GM19240 (cell line): ENCODE results near the gene RBBP8.

ENCODE experiments used
- DNase-seq: peaks from one replicate; pipeline ENCODE4 v3.0.0; 2011; ENCODE audit warnings: low spot score; ENCODE audit not compliant: insufficient read length

Gene RBBP8

DNA sequence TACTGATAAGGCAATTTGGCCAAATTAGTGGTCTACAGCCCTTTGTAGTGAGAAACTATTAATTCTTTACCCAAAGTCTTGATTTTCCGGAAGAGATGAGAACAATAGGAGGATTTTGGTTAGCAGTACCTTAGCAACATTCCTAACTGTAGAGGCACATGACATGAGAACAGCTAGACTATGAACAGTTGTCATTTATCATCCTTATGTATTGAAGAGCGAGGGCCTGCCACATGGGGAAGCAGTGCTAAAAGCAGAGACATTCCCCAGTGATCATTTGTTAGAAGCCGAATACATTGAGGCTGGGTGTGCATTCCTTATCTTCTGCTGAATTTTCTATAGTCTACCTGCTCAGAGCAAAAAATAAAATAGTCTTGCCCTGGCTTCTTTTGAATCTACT is 65.2 kb downstream of the RBBP8 start:
- DNase-seq: no peak

DNA sequence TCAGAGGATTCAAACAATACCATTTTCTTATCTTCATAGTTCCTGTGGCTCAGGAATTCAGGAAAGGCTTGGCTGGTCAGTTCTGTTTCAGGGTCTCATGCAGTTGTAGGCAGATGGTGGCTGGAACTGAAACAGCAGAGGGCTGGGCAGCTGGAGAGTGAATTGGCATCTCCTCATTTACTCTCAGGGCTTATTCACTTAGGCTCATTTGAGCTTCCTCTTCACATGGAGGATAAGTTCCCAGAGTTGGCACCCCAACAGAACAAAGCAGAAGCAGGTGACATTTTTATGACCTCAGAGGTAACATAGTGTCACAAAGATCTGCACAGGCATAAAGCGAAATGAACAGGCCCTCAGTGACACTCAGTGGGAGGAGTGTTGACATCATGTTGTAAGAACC is 66.1 kb downstream of the RBBP8 start:
- DNase-seq: no peak

DNA sequence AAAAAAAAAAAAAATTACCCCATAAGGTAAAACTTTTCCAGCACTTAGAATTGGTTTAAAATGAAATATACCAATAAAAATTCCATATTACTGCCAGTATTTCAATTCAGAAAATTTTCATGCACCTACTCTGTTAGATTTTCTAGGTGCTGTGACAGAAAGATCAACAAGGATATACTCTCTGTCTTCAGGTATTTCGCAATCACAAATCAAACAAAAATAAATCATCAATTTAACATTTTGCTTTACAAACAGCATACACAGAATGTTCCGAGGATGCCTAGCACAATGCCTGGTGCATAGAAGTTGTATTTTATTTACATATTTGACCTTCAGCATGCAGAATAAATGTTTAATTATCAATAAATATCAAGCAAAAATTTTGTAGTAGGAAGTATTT is 66.5 kb downstream of the RBBP8 start:
- no peak for DNase-seq

DNA sequence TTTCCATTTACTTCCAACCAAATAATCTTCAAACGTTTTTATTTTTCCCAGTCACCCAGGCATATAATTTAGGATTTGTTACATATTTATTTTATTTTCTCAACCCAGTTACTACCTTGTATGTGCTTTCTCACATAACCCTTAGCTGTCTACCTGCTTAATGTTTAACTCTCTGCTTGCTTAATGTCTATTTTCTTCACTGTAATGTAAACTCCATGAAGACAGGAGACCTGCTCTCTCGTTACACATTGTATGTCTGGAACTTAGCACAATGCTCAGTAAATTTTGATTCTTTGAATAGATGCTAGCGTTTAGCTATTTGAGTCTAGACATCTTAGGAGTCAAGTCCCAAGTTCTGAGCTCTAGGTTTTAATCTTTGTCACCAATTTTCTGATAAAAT is 70.2 kb downstream of the RBBP8 start:
- DNase-seq: no peak

DNA sequence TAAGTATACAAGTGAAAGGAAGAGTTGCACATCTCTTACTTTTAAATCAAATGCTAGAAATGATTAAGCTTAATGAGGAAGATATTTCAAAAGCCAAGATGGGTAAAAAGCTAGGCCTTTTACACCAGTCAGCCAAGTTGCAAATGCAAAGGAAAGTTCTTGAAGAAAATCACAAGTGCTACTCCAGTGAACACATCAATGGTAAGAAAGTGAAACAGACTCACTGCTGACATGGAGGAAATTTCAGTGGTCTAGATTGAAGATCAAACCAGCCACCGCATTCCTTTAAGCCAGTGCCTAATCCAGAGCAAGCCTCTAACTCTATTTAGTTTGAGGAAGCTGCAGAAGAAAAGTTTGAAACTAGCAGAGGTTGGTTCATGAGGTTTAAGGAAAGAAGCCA is 79.1 kb downstream of the RBBP8 start:
- DNase-seq: no peak

DNA sequence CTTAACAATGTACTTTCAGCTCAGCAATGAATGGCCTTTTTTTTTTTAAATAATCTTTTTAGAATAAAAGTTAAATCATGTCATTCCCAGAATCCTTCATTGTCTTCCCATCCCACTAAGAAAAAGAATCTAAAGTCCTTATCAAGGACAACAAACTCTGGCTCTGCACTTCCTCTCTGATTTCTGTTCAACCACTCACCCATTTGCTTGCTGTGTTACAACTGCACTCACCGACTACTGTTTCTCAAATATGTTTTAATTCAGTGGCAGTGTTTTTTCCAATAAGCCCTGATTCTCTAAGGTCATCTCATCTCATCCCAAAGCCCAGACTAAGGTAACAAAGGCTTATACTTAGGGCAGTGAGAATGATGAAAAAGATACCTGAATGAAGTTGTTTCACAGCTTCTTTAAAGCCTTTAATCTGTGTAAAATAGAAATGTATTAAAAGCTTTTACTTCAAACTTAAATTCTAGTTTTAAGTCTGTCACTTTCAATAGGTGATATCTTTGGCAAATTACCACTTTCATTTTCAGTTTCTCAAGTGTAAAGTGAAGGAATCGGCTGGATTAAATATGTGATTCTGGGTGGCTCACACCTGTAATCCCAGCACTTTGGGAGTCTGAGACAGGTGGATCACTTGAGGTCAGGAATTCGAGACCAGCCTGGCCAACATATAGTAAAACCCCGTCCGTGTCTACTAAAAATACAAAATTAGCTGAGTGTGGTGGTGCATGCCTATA is 87.6 kb downstream of the RBBP8 start:
- no peak for DNase-seq

DNA sequence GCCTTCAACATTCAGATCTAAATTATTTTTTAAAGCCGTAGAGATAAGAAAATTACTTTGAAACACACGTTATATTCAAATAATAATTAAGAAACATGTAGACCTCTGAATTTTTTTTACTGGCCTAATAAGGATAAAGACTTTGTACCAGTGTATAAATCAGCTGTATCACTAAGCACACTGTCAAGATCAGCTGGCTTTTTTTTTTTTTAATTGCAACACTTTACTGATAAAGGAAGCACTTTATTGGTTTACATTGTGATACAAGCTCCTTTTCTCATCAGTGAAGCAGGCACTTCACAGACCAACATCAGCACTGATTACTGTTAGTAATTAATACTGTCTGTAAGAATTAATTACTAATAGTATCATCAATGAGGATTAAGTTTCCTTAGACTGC is 88.5 kb downstream of the RBBP8 start:
- no peak for DNase-seq

DNA sequence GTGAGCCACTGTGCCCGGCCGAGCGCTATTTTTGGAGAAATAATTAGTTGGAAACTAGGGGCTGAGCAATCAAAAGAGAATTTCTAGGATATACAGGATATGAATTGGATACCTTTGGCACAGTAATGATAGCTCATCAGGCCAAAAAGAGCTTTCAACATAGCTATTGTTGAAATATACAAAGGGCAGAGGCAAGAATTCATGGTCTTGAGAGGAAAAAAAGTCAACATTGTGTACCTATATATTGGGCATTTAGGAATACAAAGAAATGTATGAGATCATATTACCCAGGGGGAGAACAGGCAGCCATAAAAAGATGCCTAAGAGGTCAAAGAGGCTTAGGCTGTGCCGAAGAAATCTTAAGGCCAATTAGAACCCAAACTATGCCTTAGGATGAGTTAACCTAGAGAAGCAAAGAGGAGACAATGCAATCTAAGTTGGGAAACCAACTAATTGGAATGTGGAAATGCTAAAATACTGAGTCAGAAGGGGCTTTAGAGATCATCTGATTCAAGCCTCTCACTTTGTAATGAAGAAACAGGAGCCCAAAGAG is 99.0 kb downstream of the RBBP8 start:
- DNase-seq: no peak

DNA sequence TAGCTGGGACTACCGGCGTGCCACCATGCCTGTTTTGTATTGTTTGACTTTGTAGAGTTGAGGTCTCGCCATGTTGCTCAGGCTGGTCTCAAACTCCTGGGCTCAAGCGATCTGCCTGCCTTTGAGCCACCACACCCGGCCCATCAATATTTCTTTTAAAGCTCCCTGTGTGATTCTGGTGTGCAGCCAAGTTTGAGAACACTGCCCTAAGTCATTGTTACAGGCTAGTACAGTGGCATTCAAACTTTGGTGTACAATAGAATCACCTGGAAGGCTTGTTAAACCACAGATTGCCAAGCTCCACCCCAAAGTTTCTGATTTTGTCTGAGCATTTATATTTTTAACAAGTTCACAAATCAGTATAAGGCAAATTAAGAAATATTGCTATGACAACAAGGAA is 99.9 kb downstream of the RBBP8 start:
- no peak for DNase-seq

DNA sequence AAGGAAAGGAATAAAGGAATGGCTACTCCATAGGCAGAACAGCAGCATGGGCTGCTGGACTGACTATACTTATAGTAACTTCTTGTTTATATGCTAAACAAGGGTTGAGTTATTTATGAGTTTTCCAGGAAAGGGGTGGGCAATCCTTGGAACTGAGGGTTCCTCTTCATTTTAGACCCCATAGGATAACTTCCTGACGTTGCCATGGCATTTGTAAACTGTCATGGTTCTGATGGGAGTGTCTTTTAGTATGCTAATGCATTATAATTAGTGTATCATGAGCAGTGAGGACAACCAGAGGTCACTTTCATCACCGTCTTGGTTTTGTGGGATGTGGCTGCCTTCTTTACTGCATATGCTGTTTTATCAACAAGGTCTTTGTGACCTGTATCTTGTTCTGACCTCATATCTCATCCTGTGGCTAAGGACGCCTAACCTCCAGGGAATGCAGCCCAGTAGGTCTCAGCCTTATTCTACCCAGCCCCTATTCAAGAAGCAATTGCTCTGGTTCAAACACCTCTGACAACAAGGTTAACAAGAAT is 103.6 kb downstream of the RBBP8 start:
- no peak for DNase-seq

DNA sequence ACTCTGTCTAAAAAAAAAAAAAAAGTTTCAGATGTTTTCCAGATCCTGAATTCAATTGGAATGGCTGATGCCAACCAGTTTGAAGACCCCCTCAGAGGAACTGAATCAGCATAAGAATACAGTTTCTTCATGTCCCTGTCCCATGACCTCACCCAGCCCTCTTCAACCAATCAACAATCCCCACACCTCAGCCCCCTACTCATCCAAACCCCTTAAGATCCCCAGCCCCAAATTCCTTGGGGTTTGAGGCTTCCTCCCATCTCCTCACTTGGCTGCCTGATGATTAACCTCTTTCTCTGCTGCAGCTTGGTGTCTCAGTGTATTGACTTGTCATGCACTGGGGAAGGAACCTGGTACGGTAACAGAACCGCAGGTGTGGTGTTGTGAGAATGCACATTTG is 104.5 kb downstream of the RBBP8 start:
- no peak for DNase-seq

DNA sequence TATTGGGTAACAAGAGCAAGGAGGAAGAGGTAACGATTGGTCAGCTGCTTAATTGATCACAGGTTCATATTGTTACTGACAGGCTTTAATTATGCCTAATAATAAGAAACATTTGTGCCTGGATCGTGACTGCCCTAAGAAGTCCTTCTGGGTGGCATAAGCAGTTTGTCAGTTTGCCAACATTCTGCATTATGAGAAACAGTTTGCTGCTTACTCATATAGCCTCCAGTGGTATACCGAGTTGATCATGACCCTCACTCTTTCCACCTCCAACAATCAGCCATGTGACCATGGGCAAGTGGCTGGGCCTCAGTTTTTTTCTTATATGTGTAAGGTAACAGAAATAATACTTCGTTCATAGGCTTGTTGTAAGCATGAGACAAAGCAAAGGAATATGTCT is 105.6 kb downstream of the RBBP8 start:
- no peak for DNase-seq

DNA sequence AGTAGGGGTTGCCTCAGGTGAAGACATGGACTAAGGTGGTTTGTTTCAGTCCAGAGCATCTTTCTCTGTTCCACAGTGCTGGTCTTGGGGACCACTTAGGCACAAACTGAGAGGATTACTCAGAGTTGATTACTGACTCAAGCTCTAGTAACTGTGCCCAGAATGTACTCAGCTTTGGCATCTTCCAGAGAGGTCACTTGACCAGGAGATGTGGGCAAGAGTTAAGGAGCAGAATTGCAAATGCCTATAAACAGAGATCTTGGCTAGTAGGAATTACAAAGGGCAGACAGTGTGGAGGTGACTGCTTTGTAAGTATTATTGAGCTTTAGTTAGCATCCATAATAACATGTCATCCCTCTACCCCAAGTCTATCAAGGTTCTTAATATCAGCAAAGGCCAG is 109.0 kb downstream of the RBBP8 start:
- DNase-seq: no peak

DNA sequence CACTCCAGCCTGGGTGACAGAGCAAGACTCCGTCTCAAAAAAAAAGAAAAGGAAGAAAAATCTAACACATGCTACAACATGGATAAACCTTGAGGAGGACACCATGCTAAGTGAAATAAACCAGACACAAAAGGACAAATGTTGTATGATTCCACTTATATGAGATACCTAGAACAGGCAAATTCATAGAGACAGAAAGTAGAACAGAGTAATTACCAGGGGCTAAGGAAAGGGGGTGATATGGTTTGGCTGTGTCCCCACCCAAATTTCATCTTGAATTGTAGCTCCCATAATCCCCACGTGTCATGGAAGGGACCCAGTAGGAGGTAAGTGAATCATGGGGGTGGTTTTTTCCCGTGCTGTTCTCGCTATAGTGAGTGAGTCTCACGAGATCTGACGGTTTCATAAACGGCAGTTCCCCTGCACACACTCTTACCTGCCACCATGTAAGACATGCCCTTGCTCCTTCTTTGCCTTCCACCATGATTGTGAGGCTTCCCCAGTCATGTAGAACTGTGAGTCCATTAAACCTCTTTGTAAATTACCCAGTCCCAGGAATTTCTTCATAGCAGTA is 110.8 kb downstream of the RBBP8 start:
- DNase-seq: no peak

DNA sequence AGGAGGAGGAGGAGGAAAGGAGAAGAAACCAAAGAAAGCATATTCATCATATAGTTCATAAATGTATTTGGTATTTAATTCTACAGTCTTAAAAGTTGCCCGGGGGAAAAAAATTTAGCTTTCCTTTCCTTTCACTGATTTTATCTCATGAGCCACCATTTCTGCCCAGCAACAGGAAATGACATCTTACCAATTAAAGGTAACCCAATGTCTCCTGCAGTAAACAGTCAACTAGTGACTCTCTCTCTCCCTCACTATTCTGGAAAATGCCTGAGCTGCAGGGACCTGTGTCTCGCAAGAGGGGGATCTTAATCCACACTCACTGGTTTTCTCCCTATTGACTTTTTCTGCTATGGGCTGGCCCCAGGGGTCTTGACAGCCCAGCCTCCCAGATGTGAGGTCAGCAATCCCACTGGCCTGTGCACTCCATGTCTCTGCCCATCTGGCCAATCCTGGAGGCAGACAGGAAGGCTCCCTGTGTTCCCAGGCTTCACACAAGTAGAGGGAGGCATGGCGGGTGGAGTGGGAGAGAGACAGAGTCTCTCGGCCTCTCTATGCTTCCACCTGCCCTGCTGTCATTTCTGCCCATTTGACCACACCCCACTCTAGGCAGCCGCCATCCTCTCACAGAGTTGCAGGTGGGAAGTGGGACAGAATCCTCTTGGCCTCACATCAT is 116.7 kb downstream of the RBBP8 start:
- no peak for DNase-seq

DNA sequence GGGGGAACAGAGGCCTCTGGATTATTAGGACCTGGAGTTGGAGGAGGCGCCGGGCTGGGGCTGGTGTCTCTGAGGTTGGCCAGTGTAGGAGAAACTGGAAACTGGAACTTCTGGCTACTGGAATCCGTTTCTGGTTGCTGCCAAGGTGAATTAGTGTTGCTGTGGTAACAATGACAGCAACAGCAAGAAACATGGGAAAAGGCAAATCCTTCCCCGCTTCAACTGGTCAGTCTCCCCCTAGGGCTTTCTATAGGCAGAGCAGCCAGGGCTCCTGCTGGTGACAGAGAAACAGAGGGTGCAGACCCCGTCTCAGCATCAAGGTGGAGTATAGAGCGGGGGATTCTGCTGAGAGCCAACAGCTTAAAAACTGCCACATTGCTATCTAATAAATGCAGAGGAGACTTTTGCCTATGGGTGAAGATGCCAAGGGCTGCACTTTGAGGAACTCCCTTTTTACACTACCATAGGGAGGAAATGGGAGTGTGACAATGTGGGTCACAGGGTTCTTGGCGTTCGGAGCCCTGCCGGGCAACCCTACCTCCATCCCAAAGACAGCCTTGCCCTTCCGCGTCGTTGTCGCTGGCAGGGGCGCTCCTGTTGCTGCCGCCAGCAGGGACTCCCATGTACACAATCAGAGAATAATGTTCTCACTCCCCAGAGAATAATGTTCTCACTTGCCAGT is 120.8 kb downstream of the RBBP8 start:
- no peak for DNase-seq

DNA sequence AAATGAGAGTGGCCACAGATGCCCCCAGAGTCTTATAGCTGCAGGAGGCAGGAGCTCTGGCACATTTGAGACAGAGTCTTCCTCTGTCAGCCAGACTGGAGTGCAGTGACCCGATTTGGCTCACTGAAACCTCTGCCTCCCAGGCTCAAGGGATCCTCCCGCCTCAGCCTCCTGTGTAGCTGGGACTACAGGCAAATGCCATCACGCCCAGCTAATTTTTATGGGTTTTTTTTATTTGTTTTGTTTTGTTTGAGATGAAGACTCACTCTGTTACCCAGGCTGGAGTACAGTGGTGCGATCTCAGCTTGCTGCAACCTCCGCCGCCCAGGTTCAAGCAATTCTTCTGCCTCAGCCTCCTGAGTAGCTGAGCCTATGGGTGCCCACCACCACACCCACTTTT is 121.4 kb downstream of the RBBP8 start:
- DNase-seq: no peak

DNA sequence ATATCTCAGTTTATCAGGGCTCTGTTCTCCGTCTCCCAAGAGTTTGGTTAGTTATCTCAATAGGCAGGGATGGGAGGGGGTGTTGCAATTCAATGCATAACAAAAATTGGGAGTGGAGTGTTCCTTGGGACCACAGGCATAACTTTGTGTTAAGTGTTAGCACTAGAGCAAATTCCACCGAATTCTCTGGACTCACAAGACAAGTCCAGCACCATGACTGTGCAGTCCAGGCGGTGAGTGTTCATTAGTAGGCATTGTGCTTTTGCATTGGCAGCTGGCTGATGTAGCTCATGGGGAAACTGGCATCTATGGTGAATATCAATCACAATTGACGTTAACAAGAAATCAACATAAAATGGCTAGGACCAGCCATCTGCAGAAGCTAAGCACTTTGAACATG is 123.2 kb downstream of the RBBP8 start:
- no peak for DNase-seq

DNA sequence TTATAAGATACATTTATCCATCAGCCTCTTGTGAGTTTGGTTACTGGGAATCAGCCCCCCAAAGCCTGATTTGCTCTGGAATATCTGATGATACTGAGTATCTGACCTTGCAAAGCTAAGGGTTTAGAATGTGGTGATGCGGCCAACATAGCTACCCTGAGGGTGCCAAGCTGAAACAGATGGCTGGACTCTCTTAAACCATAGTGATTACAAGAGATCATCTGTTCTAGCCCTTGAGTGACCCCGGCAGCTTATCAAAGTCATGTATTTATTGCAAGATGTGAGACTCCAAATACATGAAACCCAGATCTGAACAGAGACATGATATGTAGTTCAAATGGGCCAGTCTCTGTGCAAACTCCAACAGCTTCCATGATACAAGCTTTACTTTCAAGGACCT is 124.0 kb downstream of the RBBP8 start:
- no peak for DNase-seq

DNA sequence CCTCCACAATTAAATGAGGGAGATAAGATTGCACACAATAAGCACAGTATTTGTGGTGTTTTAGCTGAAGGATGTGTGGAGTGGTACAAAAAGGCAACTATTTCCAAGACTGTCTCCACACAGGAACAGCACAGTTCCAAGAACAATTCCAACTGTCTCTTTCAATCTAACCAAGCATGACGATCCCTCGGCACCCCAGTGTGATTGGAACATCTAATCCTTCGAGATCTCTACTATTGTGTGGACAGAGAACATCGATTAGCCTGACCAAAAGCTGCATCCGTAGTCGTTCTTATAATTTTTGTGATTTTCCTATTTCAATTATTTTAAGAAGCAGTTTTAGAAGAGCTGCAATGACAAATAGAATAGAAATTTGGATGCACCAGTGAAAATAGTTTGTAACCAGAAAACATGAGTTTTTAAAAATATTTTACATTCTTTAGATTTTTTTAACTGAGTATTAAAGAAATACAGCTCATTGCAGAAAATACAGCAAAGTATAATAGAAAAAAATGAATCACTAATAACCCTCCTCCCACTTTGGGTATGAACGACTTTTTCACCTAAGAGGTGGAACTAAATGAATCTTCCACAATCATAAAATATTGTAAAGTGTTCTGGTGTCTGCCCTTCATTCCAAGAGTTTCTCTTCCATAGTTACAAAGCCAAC is 125.8 kb downstream of the RBBP8 start:
- DNase-seq: no peak
